NCI-H1092 treated with DMSO at 0.1 percent for 48 hours (cell line): ENCODE data around the gene DACT3.

Experiments used
- DNase-seq: peaks from one replicate; lab custom pipeline; 2025; lab: John Stamatoyannopoulos, UW

DACT3 gene

DNA sequence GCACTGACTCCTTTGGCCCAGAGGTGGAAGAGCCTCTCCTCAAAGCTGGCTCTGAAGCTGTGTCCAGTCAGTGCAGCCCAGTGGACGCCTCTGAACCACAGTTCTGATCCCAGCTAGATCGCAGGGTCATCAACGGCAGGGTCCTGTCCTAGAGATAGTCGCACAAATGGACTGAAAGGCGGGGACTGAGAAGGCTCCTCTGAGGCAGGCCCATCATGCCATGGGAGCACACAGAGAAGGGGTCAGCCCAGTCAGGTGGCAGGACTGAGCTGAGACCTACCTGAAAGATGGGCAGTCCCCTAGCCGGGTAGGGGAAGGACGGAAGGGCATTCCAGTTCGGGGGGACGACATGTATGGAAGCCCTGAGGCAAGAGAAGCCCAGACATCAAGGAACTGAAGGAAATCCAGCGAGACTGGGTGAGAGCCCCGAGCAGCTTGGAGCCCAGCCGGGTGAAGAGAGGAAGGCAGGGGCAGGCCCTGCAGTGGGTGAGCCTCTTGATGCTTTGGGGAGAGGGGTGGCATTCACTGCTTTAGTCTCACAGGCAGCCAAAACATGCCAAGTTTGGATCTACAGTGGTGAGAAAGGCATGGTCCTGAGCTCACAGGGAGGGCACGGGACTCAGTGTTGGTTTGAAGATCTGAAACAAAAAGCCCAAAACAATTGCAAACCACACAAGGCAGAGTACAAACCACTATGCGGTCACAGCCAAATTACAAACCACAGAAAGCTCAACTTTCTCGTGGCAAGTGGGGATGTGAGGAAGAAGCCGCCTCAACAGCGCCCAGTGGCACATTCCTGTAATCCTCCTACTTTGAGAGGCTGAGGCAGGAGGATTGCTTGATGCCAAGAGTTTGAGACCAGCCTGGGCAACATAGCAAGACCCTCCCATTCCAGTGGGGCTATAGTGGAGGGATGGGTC is 49.9 kb downstream of the DACT3 start:
- DNase-seq: no peak

DNA sequence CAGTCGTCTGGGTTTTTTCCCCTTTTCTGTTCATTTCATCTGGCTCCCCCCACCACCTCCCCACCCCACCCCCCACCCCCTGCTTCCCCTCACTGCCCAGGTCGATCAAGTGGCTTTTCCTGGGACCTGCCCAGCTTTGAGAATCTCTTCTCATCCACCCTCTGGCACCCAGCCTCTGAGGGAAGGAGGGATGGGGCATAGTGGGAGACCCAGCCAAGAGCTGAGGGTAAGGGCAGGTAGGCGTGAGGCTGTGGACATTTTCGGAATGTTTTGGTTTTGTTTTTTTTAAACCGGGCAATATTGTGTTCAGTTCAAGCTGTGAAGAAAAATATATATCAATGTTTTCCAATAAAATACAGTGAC is 50.6 kb downstream of the DACT3 start:
- DNase-seq: no peak

GRCh38 chr19:46609511-46610412 is 51.2 kb downstream of the DACT3 start:
- DNase-seq: no peak

DNA sequence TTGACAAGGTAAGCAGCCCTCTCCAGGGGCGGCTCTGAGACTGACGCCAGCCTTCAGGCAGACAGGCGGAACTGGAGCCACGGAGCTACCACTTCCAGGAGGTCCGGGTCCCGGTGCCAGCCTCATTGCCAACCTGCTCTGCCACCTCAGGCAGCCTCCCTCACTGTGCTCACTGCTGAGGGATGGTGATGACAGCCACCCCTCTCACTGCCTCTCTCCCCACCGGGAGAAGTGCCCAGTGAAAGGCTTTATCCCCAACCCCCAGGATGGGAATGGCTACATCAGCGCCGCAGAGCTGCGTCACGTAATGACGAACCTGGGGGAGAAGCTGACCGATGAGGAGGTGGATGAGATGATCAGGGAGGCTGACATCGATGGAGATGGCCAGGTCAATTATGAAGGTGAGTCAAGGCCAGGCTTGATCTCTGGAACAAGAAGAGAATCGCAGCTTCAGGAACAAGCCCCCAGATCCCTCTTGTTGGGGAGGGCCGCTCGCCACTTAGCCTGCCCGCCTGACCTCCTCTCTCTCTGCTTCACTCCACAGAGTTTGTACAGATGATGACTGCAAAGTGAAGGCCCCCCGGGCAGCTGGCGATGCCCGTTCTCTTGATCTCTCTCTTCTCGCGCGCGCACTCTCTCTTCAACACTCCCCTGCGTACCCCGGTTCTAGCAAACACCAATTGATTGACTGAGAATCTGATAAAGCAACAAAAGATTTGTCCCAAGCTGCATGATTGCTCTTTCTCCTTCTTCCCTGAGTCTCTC is 52.2 kb downstream of the DACT3 start:
- no peak for DNase-seq

GRCh38 chr19:46608178-46608577 is 52.8 kb downstream of the DACT3 start:
- DNase-seq: no peak

GRCh38 chr19:46607448-46607841 is 53.5 kb downstream of the DACT3 start:
- DNase-seq: peak; percentile 12

GRCh38 chr19:46606681-46607447 is 54.1 kb downstream of the DACT3 start:
- DNase-seq: no peak

- DNase-seq: no peak
These were observed 55.0 kb downstream of the DACT3 start for GRCh38 chr19:46606019-46606418.

GRCh38 chr19:46605356-46605821 is 55.6 kb downstream of the DACT3 start:
- DNase-seq: no peak

DNA sequence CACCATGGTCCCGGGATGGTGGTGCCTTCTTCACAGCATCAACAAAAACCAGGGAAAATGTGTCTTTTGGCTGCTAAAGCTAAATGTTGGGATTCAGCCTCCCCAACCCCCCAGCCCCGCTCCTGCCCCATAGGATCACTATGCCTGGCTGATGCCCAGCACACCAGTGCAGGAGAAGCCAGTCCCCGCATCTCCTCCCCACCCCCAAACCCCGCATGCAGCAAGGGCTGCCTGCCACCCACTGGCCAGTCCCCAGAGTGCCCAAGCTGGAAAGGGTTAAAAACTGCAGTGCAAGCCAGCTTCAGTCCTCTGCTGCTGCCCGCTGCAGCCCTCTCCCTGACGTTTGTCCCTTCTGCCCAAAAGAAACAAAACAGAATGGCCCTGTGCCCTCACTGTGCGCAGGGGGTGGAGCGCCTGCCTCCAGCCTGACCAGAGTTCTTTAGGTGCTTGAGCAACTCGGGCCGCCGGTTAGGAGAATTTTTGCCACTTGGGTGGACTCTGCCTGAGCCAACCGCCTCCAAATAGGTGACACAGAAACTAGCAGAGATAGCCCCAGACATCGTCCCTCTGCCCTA is 56.1 kb downstream of the DACT3 start:
- no peak for DNase-seq

GRCh38 chr19:46603752-46604231 is 57.2 kb downstream of the DACT3 start:
- DNase-seq: no peak

GRCh38 chr19:46603195-46603637 is 57.8 kb downstream of the DACT3 start:
- no peak for DNase-seq

- no peak for DNase-seq
These were observed 58.4 kb downstream of the DACT3 start for GRCh38 chr19:46602392-46603194.

- DNase-seq: no peak
These were observed 59.4 kb downstream of the DACT3 start, which contains the start of gene CALM3 for GRCh38 chr19:46601318-46602224. CALM3 (plus strand) TSS chr19:46601330; CDS start chr19:46601435, 105 bp downstream.

- peak; percentile 96 for DNase-seq
These were observed 60.3 kb downstream of the DACT3 start for GRCh38 chr19:46600384-46601317.

DNA sequence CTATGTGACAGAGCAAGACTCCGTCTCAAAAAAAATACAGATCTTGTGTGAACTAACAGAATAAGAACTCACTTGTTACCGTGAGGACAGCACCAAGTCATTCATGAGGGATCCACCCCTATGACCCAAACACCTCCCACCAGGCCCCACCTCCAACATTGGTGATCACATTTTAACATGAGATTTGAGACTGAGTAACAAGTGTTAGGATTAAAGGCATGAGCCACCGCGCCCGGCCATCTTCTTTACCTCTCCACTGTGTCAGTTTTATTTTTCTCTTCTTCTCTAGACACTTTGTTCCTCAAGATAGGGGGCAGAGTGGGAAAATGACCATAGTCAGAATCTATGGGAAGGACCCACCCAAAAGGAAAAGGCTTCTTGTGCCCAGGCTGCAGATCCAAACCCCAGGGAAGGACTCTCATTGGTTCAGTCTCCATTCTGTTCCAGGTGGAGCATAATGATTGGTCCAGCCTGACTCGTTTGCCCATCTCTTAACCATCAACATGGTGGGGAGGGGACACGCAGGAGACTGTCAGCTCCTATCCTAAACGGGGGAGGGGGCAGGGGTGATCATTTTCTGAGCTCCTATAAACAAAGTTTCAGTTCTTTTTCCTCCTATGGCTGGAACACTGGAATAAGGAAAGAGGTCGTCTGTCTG is 61.1 kb downstream of the DACT3 start:
- DNase-seq: no peak

- DNase-seq: no peak
These were observed 62.5 kb downstream of the DACT3 start for GRCh38 chr19:46598372-46598917.
